Dendritic cell treated with granulocyte-macrophage colony-stimulating factor and Interleukin-4, amounts not matched to agents 40 ng/mL and 50 ng/mL, for 4 days (primary cell): ENCODE data around the gene SDHB.

Experiments
- H3K27ac Mint-ChIP-seq: one replicate; pipeline ENCODE4 v1.8.0; 2022; ENCODE audit warnings: mild to moderate bottlenecking, mixed read lengths
- H3K27me3 Mint-ChIP-seq: one replicate; pipeline ENCODE4 v1.8.0; 2022; ENCODE audit warnings: mild to moderate bottlenecking, mixed read lengths
- H3K36me3 Mint-ChIP-seq: one replicate; pipeline ENCODE4 v1.8.0; 2022; ENCODE audit warnings: low read depth, mixed read lengths
- H3K4me1 Mint-ChIP-seq: one replicate; pipeline ENCODE4 v1.8.0; 2022; ENCODE audit warnings: low read depth, mixed read lengths
- H3K4me3 Mint-ChIP-seq: one replicate; pipeline ENCODE4 v1.8.0; 2022; ENCODE audit warnings: mild to moderate bottlenecking, moderate library complexity, mixed read lengths
- H3K9me3 Mint-ChIP-seq: one replicate; pipeline ENCODE4 v1.8.0; 2022; ENCODE audit warnings: mixed read lengths
- intact Hi-C: fragments of 100-400 bp; cut with micrococcal nuclease; formaldehyde crosslinking; loops from one replicate; pipeline ENCODE4 v1.15.0; 2022

Gene SDHB

DNA sequence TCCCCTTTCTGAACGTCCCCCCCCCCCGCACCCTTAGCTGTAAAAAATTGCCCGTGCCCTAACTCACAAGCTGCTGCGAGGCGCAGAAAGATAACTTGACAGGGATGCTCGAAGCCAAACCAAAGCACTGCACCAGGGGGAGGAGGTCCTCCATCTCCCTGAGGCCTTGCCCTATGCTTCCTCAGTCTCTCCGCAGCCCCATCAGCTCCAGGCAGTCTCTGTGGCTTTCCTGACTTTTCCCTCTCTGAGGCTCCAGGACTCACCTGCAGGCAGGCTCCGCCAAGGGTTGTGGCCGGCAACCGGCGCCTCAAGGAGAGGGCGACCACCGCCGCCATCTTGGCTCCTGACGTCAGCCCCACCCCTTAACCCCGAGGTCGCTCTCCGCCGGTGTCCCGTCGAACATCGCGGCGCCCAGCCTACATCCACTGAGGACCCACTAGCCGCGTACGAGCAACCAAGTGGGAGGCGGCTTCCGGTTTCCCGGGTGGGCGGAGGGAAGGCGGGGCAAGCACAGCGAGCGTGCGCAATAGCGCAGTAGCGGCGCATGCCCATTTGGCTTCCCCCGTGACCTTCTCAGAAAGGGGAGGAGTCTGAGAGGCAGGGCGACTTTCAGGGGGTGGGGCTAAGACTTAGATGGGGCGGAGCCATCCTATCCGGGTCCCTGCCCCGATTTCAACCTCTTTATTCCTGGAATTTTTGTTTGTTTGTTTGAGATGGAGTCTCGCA, at the start of gene SDHB:
TSS of gene SDHB (minus strand) at position 348 of the 726 bp plus-strand sequence. CDS start at position 335, 13 bp downstream.
- peak within 1 kb of the TSS; percentile 90 for H3K27ac Mint-ChIP-seq
- H3K4me1 Mint-ChIP-seq, result peaks cover 12% of the 10 kb centered on the region
- no peaks in the 10 kb centered on the region for H3K9me3 Mint-ChIP-seq
- peaks cover 46% of the 10 kb centered on the region for H3K36me3 Mint-ChIP-seq
- intact Hi-C loops, result no loop called here
- H3K4me3 Mint-ChIP-seq, result peak within 1 kb of the TSS; percentile 99
- H3K27me3 Mint-ChIP-seq, result no peaks in the 10 kb centered on the region

DNA sequence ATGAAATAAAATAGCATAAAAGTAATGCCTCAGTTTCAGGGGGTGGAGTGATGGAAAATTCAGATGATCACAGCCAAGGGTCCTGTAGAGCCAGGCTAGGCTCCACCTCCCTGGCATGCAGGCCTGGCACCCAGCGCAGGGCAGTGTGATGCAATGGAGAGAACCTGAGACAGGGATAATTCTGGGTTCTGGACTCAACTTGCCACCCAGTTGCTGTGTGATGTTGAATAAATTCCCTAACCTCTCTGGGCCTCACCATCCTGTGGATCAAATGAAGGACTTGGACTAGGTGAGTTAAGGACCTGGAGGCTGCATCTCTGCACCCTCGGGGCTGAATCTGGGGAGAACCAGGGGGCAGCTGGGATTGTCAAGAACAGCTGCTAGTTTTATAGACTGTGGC, 48.4 kb upstream of the SDHB start:
- Mint-ChIP-seq H3K36me3 (no peaks in the 10 kb centered on the region), H3K4me1 (peaks cover 29% of the 10 kb centered on the region), H3K27me3 (no peaks in the 10 kb centered on the region), H3K9me3 (no peaks in the 10 kb centered on the region), H3K4me3 (no peak overlapping the region), H3K27ac (no peak overlapping the region)
- intact Hi-C loops, result no loop called here

DNA sequence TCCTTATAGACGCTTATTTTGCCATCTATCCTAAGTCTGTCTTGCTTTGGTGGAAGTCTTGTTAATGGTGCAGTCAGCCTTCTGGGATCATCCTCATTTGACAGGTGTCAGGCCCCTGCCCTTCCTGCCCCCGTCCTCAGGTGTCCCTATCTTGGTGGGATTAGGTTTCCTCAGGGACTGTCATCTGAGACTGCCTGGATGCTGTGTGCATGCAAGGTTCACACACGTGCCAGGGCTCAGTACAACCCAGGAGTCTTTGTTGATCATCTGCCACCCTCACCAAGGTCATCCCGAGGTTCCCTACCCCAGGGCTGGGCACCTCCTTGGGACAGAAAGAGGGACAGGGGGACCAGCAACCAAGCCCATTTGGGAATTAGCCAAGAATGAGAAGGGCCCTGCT, 47.4 kb upstream of the SDHB start:
- intact Hi-C loops, result no loop called here
- Mint-ChIP-seq H3K36me3 (no peaks in the 10 kb centered on the region), H3K9me3 (no peaks in the 10 kb centered on the region)

DNA sequence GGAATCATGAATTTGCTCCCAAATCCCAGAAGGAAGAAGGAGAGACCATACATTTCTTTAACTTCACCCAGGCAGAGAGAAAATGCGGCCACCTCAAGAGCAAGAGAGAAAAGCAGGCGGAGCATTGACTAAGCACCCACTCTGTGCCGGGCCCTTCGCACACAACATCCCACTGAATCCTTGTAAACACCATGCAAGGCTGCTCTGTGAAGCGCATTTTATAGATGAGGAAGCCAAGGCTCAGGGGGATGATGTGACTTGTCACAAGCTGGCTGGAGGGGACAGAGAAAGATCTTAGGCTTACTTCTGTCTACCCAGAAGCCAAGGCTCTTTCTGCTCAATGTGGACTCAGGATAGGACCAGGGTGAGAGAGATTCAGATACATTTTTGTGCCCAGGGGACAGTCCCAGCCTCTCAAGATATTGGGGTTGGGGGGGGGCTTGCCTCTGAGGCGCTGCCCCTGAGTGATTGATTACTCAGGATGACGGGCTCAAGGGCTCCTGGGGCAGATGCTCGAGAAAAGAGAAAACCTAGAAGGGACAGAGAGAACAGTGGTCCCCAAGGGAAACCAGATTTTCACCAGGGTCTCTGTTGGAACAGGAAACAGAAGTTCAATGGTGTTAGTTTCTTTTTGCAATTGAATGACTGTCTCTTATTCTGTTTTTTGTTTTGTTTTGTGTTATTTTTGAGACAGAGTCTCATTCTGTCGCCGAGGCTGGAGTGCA, 45.9 kb upstream of the SDHB start:
- H3K27me3 Mint-ChIP-seq, result no peaks in the 10 kb centered on the region
- peaks cover 24% of the 10 kb centered on the region for H3K4me1 Mint-ChIP-seq
- H3K27ac Mint-ChIP-seq, result no peak overlapping the region
- no peaks in the 10 kb centered on the region for H3K9me3 Mint-ChIP-seq
- no peaks in the 10 kb centered on the region for H3K36me3 Mint-ChIP-seq
- H3K4me3 Mint-ChIP-seq, result no peak overlapping the region
- intact Hi-C loops, result no loop called here

More for the DNA sequence above, 47.4 kb upstream of the SDHB start:
- H3K27me3 Mint-ChIP-seq, result no peaks in the 10 kb centered on the region
- H3K4me1 Mint-ChIP-seq, result peaks cover 24% of the 10 kb centered on the region
- no peak overlapping the region for H3K27ac Mint-ChIP-seq
- no peak overlapping the region for H3K4me3 Mint-ChIP-seq

DNA sequence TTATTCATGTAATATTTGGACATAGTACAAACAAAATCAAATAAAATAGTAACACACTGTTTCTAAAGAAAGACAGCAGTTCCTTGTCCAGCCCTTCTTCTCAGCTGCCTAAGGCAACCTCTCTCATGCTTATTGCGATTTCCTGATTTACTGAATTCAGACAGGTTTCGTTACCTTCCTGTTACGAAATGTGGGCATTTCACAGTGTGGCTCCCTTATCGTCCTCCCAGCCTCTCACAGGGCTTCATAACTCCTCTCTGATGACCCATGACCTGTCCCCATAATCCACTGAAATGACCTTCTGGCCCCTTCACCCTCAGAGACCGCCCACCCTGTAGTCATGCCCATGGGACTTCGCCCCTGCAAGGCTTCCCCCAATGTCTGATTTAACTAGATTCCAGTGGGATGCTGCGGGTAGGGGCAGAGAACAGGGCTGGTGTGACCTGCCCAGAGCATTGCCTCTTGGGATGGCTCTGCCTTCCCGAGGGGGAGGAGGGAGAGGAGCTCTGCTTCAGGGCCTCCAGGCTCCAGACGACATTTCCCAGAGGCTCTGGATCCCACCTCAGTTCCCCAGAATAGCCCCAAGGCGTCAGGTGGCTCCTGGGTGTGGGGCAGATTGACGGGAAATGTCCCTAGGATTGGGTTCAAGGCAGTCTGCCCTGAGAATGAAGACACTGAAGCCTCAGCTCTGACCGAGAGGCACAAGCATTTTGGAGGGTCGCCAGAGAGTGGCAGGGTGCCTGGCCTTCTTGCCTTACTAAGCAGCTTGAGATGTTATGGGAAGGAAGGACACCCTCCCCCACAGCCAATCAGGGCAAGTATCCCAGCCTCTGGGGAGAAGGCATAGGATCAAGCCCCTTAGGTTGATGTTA, 44.9 kb upstream of the SDHB start:
- Mint-ChIP-seq H3K9me3 (no peaks in the 10 kb centered on the region), H3K4me1 (peaks cover 24% of the 10 kb centered on the region), H3K4me3 (no peak overlapping the region), H3K36me3 (no peaks in the 10 kb centered on the region), H3K27ac (no peak overlapping the region), H3K27me3 (no peaks in the 10 kb centered on the region)
- intact Hi-C loops, result no loop called here

DNA sequence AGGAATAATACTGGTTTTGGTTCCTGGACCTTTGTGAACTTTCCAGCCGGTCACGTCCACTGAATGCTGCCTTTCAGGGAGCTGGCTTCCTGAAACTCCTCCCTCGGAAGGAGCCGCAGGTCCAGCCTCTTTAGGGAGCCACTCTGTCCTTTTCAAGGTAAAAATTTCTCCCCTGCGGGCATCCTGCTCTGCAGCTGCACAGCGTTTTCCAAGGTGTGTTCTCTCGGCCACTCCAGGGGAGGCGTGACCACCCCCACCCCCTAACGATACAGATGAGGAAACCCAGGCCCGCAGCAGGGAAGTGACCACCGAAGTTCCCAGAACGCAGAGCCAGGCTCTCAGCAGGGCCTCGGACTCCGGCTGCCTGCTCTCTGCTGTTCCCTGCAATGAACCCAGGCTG, 44.0 kb upstream of the SDHB start:
- Mint-ChIP-seq H3K4me1 (peaks cover 24% of the 10 kb centered on the region), H3K9me3 (no peaks in the 10 kb centered on the region), H3K27me3 (no peaks in the 10 kb centered on the region), H3K36me3 (no peaks in the 10 kb centered on the region), H3K27ac (no peak overlapping the region), H3K4me3 (no peak overlapping the region)
- intact Hi-C loops, result no loop called here

DNA sequence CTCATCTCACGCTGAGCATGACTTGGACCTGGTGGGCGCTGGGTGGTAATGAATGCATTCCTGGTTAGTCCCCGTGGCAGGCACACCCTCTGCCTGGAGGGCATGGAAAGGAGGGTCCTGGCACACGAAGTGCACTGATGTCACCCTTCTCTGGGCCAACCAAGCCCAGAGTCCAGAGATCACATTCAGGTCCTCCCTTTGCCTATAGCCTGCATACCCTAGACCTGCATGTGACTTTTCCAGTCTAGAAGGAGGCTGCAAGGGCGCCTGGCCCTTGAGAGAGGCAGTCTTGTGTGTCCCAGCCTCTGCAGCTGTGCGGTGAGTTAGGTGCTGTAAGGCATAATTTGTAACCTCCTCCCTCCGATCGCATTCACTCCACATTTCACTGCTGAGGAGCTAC, 43.3 kb upstream of the SDHB start:
- Mint-ChIP-seq H3K27me3 (no peaks in the 10 kb centered on the region), H3K36me3 (peaks cover 2% of the 10 kb centered on the region), H3K4me3 (no peak overlapping the region), H3K27ac (no peak overlapping the region), H3K9me3 (no peaks in the 10 kb centered on the region), H3K4me1 (peaks cover 24% of the 10 kb centered on the region)
- intact Hi-C loops, result no loop called here

DNA sequence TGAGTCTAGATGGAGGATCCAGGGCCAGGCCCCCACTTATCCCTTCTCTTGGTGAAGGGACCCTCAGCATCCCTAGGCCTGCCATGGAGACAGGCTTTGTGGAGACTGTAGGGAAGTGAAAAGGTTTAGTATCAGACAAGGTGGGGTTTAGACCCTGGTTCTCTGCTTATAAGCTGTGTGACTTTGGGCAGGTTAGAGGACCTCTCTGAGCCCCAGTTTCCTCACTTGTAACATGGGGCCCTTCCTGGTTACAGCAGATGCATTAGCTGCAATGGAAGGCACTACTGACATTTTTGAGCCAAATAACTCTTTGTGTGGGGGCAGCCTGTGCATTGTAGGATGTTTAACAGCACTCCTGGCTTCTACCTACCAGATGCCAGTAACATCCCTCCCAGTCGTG, 42.8 kb upstream of the SDHB start:
- intact Hi-C loops, result no loop called here
- Mint-ChIP-seq H3K36me3 (peaks cover 5% of the 10 kb centered on the region), H3K4me1 (peaks cover 24% of the 10 kb centered on the region), H3K27ac (no peak overlapping the region), H3K4me3 (no peak overlapping the region), H3K9me3 (no peaks in the 10 kb centered on the region), H3K27me3 (no peaks in the 10 kb centered on the region)

DNA sequence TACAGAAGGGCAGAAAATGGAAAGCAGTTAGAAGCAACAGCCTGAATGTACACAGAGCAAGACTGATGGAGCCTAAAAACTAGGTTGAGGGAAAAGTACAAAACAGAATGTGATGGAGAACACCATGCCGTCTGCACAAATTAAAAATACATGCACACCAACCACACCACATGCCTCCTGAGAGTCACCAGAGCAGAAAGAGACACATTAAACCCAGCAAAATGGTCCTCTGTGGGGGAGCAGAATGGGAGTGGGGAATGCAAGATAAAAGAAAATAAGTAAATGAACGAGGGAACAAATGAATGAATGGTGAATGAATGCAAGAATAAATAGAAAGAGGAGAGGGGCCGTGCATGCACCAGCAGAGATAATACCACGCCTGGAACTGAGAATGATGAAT, 41.3 kb upstream of the SDHB start:
- peaks cover 24% of the 10 kb centered on the region for H3K4me1 Mint-ChIP-seq
- no peaks in the 10 kb centered on the region for H3K27me3 Mint-ChIP-seq
- intact Hi-C loops, result no loop called here

DNA sequence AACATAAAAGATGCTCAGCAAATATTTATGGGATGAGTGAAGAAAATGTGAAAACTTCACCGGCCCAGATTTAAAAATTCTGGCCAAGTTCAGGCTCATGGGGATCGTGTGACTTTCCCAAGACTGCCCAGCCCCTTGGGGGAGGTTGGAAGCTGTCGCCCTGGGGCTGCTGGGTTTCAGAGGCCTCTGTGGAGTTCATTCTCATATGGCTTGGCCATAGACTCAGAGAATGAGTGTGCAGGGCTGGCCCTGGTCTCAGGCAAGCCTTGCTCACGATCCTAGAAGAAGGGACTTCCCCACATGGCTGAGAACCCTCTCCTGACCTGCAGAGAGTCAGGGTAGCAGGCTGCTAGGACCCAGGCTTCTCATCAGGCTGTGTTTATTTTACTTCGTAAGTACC, 40.8 kb upstream of the SDHB start:
- Mint-ChIP-seq H3K27me3 (no peaks in the 10 kb centered on the region), H3K36me3 (peaks cover 5% of the 10 kb centered on the region), H3K4me3 (no peak overlapping the region), H3K4me1 (peaks cover 21% of the 10 kb centered on the region), H3K9me3 (no peaks in the 10 kb centered on the region), H3K27ac (no peak overlapping the region)
- intact Hi-C loops, result no loop called here

More for the DNA sequence above, 41.3 kb upstream of the SDHB start:
- H3K36me3 Mint-ChIP-seq, result peaks cover 5% of the 10 kb centered on the region
- H3K9me3 Mint-ChIP-seq, result no peaks in the 10 kb centered on the region
- H3K4me3 Mint-ChIP-seq, result no peak overlapping the region
- H3K27ac Mint-ChIP-seq, result no peak overlapping the region

DNA sequence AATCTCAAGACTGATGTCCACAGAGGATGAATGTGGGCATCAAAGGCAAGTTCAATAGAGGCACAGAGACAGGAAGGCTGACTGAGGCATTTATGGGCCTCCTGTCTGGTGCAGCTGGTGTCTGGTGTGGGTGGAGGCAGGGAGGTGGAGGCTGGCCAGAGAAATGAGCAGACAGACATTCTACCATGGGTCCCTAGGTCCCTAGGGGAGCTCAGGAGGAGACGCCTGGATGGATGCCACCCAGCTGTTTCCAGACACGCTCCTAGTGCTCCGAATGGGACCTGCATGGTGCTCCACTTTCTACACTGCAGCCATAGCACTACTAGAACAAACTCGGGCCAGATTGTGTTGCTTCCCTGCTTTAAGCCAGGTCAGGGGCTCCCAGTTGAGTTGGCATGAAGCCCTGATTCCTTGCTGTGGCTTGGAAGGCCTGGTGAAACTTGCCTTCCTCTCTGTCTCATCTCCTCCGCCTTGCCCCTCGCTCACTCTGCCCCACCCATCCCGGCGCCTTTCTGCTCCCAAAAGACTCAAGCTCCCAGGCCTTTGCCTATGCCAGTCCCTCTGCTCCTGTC, 40.1 kb upstream of the SDHB start:
- Mint-ChIP-seq H3K9me3 (no peaks in the 10 kb centered on the region), H3K27me3 (no peaks in the 10 kb centered on the region), H3K4me3 (no peak overlapping the region), H3K36me3 (peaks cover 5% of the 10 kb centered on the region), H3K27ac (no peak overlapping the region), H3K4me1 (peaks cover 13% of the 10 kb centered on the region)
- intact Hi-C loops, result no loop called here

DNA sequence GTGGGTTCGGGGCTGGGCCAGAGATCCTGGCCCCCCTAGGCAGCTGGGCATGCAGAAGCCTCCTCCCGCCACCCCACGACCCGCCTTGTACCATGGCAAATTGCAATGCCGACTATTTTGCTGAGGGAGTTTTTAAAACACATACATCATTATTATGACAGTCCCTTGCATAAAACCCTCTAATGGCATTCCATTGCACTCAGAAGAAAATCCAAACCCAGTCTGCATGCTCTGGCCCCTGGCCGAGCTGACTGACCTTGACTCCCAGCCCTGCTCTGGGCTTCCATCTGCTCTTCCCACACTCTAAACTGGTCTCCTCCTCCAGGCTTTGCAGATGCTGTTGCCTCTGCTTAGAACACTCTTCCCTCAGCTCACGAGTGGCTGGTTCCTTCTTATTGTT, 37.4 kb upstream of the SDHB start:
- no peak overlapping the region for H3K27ac Mint-ChIP-seq
- intact Hi-C loops, result no loop called here
- H3K4me3 Mint-ChIP-seq, result no peak overlapping the region
- H3K27me3 Mint-ChIP-seq, result no peaks in the 10 kb centered on the region
- peaks cover 5% of the 10 kb centered on the region for H3K36me3 Mint-ChIP-seq
- no peaks in the 10 kb centered on the region for H3K4me1 Mint-ChIP-seq
- no peaks in the 10 kb centered on the region for H3K9me3 Mint-ChIP-seq

DNA sequence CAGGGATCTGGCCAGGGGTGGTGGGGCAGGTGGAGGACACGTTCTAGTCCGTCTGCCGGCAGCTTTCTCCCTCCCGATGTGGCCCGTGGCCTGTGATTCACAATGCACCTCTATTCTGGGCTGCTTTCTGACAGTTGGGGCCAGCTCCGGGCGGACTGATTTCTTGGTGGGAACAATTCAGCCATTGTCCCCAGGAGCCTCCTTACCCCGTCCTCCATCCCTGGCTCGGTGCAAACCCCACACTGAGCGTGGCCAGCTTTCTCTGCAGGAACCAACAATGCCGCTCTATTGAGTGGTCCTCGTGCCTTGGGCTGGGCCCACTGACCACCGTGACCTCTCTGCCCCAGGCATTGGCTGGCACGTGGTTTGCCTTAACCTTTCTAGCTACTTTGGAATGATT, 35.7 kb upstream of the SDHB start:
- Mint-ChIP-seq H3K27ac (no peak overlapping the region), H3K27me3 (no peaks in the 10 kb centered on the region)

DNA sequence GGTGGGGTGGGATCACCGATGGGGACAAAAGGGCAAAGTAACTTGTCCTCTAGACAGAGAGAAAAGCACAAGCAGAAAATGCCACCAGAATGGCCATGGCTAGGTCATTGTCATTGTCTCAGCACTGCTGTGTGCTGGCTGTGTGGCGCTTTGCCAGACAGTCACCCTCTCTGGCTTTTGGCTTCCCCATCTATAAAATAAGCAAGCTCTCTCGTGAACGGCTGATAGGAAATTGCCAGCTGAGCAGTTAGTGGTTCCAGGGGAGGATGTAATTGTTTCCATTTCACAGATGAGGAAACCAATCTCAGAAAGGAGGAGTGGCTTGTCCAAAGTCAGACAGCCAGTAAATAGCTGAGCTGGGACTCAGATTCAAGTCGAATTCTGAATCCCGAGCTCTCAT, 32.9 kb upstream of the SDHB start:
- H3K9me3 Mint-ChIP-seq, result no peaks in the 10 kb centered on the region
- no peak overlapping the region for H3K27ac Mint-ChIP-seq
- no peaks in the 10 kb centered on the region for H3K27me3 Mint-ChIP-seq
- no peaks in the 10 kb centered on the region for H3K36me3 Mint-ChIP-seq
- peaks cover 12% of the 10 kb centered on the region for H3K4me1 Mint-ChIP-seq
- intact Hi-C loops, result no loop called here
- H3K4me3 Mint-ChIP-seq, result no peak overlapping the region

More for the DNA sequence above, 35.7 kb upstream of the SDHB start:
- intact Hi-C loops, result no loop called here
- peaks cover 5% of the 10 kb centered on the region for H3K36me3 Mint-ChIP-seq
- no peak overlapping the region for H3K4me3 Mint-ChIP-seq
- no peaks in the 10 kb centered on the region for H3K9me3 Mint-ChIP-seq
- no peaks in the 10 kb centered on the region for H3K4me1 Mint-ChIP-seq
